HepG2 (cell line): ENCODE measurements around the gene RAB36. TPM values are rescaled to one million over a fixed set of nuclear protein-coding genes. Genes with fewer than 3 reads are reported as not detected.

Experiments
- ATAC-seq: fragments of 200-7000 bp; cut with Tn5 transposase; 3 replicates; pipeline ENCODE4 v1.9.1; 2020; ENCODE audit warnings: mild to moderate bottlenecking, moderate library complexity
- BruUV-seq: library from RNA; stranded (reverse); fragments of 400-500 nt; replicated peaks from 2 replicates; lab custom pipeline; 2021; lab: Mats Ljungman, UMichigan
- CTCF ChIA-PET: fragments of 300-600 bp; formaldehyde crosslinking; extraction: SDS; loops from one replicate; lab custom pipeline; 2021; ENCODE audit warnings: low total read pairs, inconsistent platforms, low intra/inter-chr PET ratio; lab: Yijun Ruan, JAX
- POLR2A ChIA-PET: fragments of 350-600 bp; sonication (Branson Sonifier 250); formaldehyde crosslinking; loops from one replicate; lab custom pipeline; 2020; ENCODE audit warnings: antibody characterized with exemption, inconsistent platforms; lab: Yijun Ruan, JAX
- DNase-seq: peaks from one replicate; pipeline ENCODE4 v3.0.0-alpha.2; 2015; ENCODE audit warnings: low spot score
- FAIRE-seq: peaks from 3 replicates; lab custom pipeline; 2011; peaks lifted over from hg19 to GRCh38; lab: Jason Lieb, UNC
- H2AFZ ChIP-seq: one replicate; pipeline ENCODE4 v1.6.1; 2011; ENCODE audit warnings: low read length, inconsistent platforms
- H3K27ac ChIP-seq: fragments of 300-600 bp; 3 replicates; pipeline ENCODE4 v1.8.0; 2011; ENCODE audit warnings: mixed run types, mild to moderate bottlenecking, mixed read lengths, low read length, inconsistent platforms; ENCODE audit not compliant: insufficient read depth; ENCODE audit errors: extremely low read length
- H3K27me3 ChIP-seq, 2 experiments: fragments of 200-600 bp in 1 of 2; 2 replicates in 1 of 2; 3 replicates in 1 of 2; pipeline versions ENCODE4 v1.6.0 to v1.8.0; 2011; ENCODE audit warnings: low read length in 2 of 2, mild to moderate bottlenecking in 2 of 2, moderate library complexity in 2 of 2, inconsistent platforms in 1 of 2; ENCODE audit not compliant: insufficient read depth in 2 of 2, control insufficient read depth in 1 of 2
- H3K36me3 ChIP-seq, 2 experiments: fragments of 200-600 bp in 1 of 2; replicated peaks in 1 of 2; 2 replicates in 1 of 2; 3 replicates in 1 of 2; pipeline versions ENCODE4 v1.5.1 to v1.8.0; 2011; ENCODE audit warnings: low read length in 2 of 2, inconsistent platforms in 1 of 2; ENCODE audit not compliant: insufficient read depth in 2 of 2, control insufficient read depth in 1 of 2
- H3K4me1 ChIP-seq: 2 replicates; pipeline ENCODE4 v1.5.1; 2012; ENCODE audit warnings: low read length, inconsistent platforms; ENCODE audit not compliant: insufficient read depth
- H3K4me2 ChIP-seq: 2 replicates; pipeline ENCODE4 v1.6.0; 2011; ENCODE audit warnings: low read depth, low read length, inconsistent platforms
- H3K4me3 ChIP-seq, 3 experiments: fragments of 200-600 bp in 1 of 3; sonication (generic), shearing (Covaris generic) in 1 of 3; replicated peaks in 1 of 3; 2 replicates each; pipeline ENCODE4 v1.5.1; 2011 to 2016; ENCODE audit warnings: low read length in 3 of 3, inconsistent platforms in 2 of 3, low read depth in 2 of 3, mild to moderate bottlenecking in 2 of 3, control low read depth in 1 of 3, mixed read lengths in 1 of 3; ENCODE audit not compliant: insufficient read depth in 1 of 3
- H3K79me2 ChIP-seq: one replicate; pipeline ENCODE4 v1.6.1; 2011; ENCODE audit warnings: low read length, inconsistent platforms; ENCODE audit not compliant: insufficient read depth
- H3K9ac ChIP-seq: 2 replicates; pipeline ENCODE4 v1.6.0; 2011; ENCODE audit warnings: mild to moderate bottlenecking, low read depth, low read length, inconsistent platforms; ENCODE audit not compliant: insufficient read depth
- H3K9me3 ChIP-seq: 2 replicates; pipeline ENCODE4 v1.5.1; 2012; ENCODE audit warnings: mild to moderate bottlenecking, low read length
- H4K20me1 ChIP-seq: 2 replicates; pipeline ENCODE4 v1.6.0; 2011; ENCODE audit warnings: inconsistent platforms, mild to moderate bottlenecking, low read length, moderate library complexity; ENCODE audit not compliant: insufficient read depth
- AKAP8 ChIP-seq: sonication (generic); formaldehyde crosslinking; IDR thresholded peaks from 2 replicates; pipeline ENCODE4 v1.5.1; 2020; ENCODE audit warnings: mild to moderate bottlenecking, missing genetic modification reagents
- MIXL1 ChIP-seq: IDR thresholded peaks from 2 replicates; pipeline ENCODE4 v1.6.1; 2016
- TRIM24 ChIP-seq: sonication (generic); formaldehyde crosslinking; IDR thresholded peaks from 2 replicates; pipeline ENCODE4 v1.8.0; 2022; ENCODE audit warnings: mild to moderate bottlenecking, missing genetic modification reagents
- ZNF337 ChIP-seq: sonication (generic); formaldehyde crosslinking; IDR thresholded peaks from 2 replicates; pipeline ENCODE4 v1.5.1; 2020; ENCODE audit warnings: missing genetic modification reagents, low read depth, mild to moderate bottlenecking, borderline replicate concordance
- ZNF629 ChIP-seq: sonication (generic); formaldehyde crosslinking; conservative IDR thresholded peaks from 2 replicates; pipeline ENCODE4 v1.5.0; 2020; ENCODE audit warnings: missing genetic modification reagents
- ZNF644 ChIP-seq: IDR thresholded peaks from 2 replicates; pipeline ENCODE4 v1.6.1; 2016; ENCODE audit warnings: low read depth
- WGBS: methylation state at CpG from one replicate; pipeline ENCODE4 v1.1.6; 2017; ENCODE audit warnings: low lambda C conversion rate; 5-methylcytosine and 5-hydroxymethylcytosine counted together
- in situ Hi-C: cut with HindIII; loops from 2 replicates; pipeline ENCODE4 v1.10.0; 2017; ENCODE audit warnings: low pct_unique_long_range_greater_than_20kb; ENCODE audit not compliant: extremely low pct_ligation_motif_present
- intact Hi-C: fragments of 100-400 bp; cut with micrococcal nuclease; formaldehyde crosslinking; loops from one replicate; pipeline ENCODE4 v1.10.0; 2022; ENCODE audit not compliant: unreplicated experiment
- polyA plus RNA-seq, 8 experiments: library from polyadenylated mRNA; depleted of rRNA in 3 of 8; stranded (reverse) in 7 of 8; unstranded in 1 of 8; fragments of >200 nt; fragmentation: Illumina TruSeq in 4 of 8; extraction: Trizol in 4 of 8; gene quantifications; 2 replicates each; pipeline versions ENCODE4 v1.2.1 to v1.2.3, GENCODE V29; 2011 to 2016; ENCODE audit warnings: low read depth in 4 of 8, missing spikeins in 1 of 8, mixed read lengths in 1 of 8; ENCODE audit not compliant: insufficient read depth in 1 of 8
- total RNA-seq, 5 experiments: library from RNA; depleted of rRNA; stranded (reverse); fragments of >200 nt; fragmentation: Illumina TruSeq; extraction: Trizol; gene quantifications; 2 replicates each; pipeline ENCODE4 v1.2.3, GENCODE V29; 2016; ENCODE audit warnings: low read depth in 1 of 5
- TF ChIP-seq, protein P1 (sequence below), 2 experiments: fragments of 450-650 bp in 1 of 2; sonication (generic) in 1 of 2; formaldehyde crosslinking; IDR thresholded peaks; 2 replicates each; pipeline versions ENCODE4 v1.5.0 to v1.8.0; 2020 to 2022; ENCODE audit warnings: mild to moderate bottlenecking in 1 of 2, missing genetic modification reagents in 1 of 2
- TF ChIP-seq, protein P2 (sequence below): sonication (generic); formaldehyde crosslinking; IDR thresholded peaks from 2 replicates; pipeline ENCODE4 v1.5.0; 2020; ENCODE audit warnings: mild to moderate bottlenecking, missing genetic modification reagents
- TF ChIP-seq, protein P3 (sequence below): sonication (generic); formaldehyde crosslinking; IDR thresholded peaks from 2 replicates; pipeline ENCODE4 v1.4.0; 2020; ENCODE audit warnings: missing genetic modification reagents, borderline replicate concordance

The RAB36 gene
- total and polyA plus RNA-seq, 2 of the 13 experiments (the other 11 are each of a cell fraction or from before 2014, with no cell fraction given) = 0.24 to 0.86 TPM

DNA sequence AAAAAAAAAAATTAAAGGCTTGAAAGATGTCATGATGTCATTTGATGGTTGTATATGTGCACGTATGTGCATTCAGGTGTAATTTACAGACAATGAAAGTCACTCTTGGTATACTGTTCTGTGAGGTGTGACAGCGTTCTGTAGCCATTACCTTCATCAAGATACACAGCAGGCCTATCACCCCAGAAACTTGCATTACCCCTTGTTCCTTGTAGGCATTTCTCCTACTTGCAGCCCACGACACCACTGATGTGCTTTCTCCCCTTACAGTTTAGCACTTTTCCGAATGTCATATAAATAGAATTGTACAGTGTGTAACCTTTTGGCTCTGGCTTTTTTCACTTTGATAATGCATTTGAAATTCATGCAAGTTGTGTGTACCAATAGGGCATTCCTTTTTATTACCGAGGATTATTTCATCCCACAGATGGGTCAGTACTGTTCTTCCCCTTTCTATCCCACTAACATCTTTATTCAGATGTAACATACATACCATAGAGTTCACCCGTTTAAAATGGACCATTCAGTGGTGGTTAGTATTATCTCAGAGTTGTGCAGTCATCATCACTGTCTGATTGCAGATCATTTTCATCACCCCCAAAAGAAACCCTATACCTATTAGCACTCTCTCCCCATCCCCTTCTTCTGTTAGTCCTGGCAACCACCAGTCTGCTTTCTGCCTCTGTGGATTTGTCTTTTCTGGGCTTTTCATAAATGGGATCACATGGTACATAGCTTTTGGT, 65.3 kb downstream of the RAB36 start:
- FAIRE-seq (no peak), ATAC-seq (no peak), DNase-seq (no peak)
- Histone ChIP-seq H3K9ac (no peak overlapping the region), H3K27me3 (no peaks in the 10 kb centered on the region), H3K9me3 (no peaks in the 10 kb centered on the region), H2AFZ (no peak overlapping the region), H3K36me3 (peaks cover 6 to 32% of the 10 kb centered on the region in 2 experiments; a peak in 3 of 5 replicates), H4K20me1 (peaks cover 8% of the 10 kb centered on the region; the same call in 1 of the 2 replicates), H3K4me1 (peaks cover 9% of the 10 kb centered on the region), H3K4me2 (no peak overlapping the region), H3K27ac (no peak overlapping the region), H3K79me2 (peaks cover 74% of the 10 kb centered on the region), H3K4me3 (no peak overlapping the region)
- ChIA-PET POLR2A (no interaction called here), CTCF (no interaction called here)
- in situ Hi-C loops = no loop called here
- WGBS = 95% methylated on average over 6 of the region's 6 CpGs
- intact Hi-C loops = no loop called here
- TF ChIP-seq ZNF629 = no peak
- no peak for TF ChIP-seq ZNF337 (CRISPR knock-in tag)
- no peak for TF ChIP-seq ZNF644 (CRISPR knock-in tag)
- TF ChIP-seq, protein P1, sequence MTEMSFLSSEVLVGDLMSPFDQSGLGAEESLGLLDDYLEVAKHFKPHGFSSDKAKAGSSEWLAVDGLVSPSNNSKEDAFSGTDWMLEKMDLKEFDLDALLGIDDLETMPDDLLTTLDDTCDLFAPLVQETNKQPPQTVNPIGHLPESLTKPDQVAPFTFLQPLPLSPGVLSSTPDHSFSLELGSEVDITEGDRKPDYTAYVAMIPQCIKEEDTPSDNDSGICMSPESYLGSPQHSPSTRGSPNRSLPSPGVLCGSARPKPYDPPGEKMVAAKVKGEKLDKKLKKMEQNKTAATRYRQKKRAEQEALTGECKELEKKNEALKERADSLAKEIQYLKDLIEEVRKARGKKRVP (CRISPR knock-in tag; IDR thresholded peaks at IDR 0.05) = no peak
- no peak for TF ChIP-seq TRIM24 (CRISPR knock-in tag)
- TF ChIP-seq MIXL1 = no peak
- TF ChIP-seq, protein P2, sequence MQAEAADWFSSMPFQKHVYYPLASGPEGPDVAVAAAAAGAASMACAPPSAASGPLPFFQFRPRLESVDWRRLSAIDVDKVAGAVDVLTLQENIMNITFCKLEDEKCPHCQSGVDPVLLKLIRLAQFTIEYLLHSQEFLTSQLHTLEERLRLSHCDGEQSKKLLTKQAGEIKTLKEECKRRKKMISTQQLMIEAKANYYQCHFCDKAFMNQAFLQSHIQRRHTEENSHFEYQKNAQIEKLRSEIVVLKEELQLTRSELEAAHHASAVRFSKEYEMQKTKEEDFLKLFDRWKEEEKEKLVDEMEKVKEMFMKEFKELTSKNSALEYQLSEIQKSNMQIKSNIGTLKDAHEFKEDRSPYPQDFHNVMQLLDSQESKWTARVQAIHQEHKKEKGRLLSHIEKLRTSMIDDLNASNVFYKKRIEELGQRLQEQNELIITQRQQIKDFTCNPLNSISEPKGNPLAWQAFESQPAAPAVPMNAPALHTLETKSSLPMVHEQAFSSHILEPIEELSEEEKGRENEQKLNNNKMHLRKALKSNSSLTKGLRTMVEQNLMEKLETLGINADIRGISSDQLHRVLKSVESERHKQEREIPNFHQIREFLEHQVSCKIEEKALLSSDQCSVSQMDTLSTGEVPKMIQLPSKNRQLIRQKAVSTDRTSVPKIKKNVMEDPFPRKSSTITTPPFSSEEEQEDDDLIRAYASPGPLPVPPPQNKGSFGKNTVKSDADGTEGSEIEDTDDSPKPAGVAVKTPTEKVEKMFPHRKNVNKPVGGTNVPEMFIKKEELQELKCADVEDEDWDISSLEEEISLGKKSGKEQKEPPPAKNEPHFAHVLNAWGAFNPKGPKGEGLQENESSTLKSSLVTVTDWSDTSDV (CRISPR knock-in tag) = no peak
- TF ChIP-seq, protein P3, sequence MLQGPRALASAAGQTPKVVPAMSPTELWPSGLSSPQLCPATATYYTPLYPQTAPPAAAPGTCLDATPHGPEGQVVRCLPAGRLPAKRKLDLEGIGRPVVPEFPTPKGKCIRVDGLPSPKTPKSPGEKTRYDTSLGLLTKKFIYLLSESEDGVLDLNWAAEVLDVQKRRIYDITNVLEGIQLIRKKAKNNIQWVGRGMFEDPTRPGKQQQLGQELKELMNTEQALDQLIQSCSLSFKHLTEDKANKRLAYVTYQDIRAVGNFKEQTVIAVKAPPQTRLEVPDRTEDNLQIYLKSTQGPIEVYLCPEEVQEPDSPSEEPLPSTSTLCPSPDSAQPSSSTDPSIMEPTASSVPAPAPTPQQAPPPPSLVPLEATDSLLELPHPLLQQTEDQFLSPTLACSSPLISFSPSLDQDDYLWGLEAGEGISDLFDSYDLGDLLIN (CRISPR knock-in tag) = no peak
- no peak for TF ChIP-seq AKAP8 (CRISPR knock-in tag)
- BruUV-seq = no TSS peak
